Erythroblast (primary cell): ENCODE measurements around the gene STRBP.

ENCODE experiments used
- GATA1 ChIP-seq: IDR thresholded peaks from 2 replicates; pipeline ENCODE4 v1.6.1; 2011; ENCODE audit warnings: low read depth, mild to moderate bottlenecking, control low read depth, low read length, moderate library complexity
- POLR2A ChIP-seq: IDR thresholded peaks from 2 replicates; pipeline ENCODE4 v1.6.1; 2011; ENCODE audit warnings: mild to moderate bottlenecking, low read length

GRCh38 chr9:123080444-123080843 is 187.9 kb downstream of the STRBP start:
- TF ChIP-seq POLR2A, result no peak
- no peak for TF ChIP-seq GATA1
